C4-2B (cell line): ENCODE measurements around the gene SH3GLB1.

Experiments used
- H3K27ac ChIP-seq: fragments of 450-650 bp; 2 replicates; pipeline ENCODE4 v1.5.1; 2017
- CTCF ChIP-seq: fragments of 450-650 bp; conservative IDR thresholded peaks from 2 replicates; pipeline ENCODE4 v1.5.1; 2017; ENCODE audit warnings: mild to moderate bottlenecking
- ZFX ChIP-seq: fragments of 450-650 bp; IDR thresholded peaks from 2 replicates; pipeline ENCODE4 v1.6.1; 2017

Gene SH3GLB1

GRCh38 chr1:86751923-86752322 is 47.5 kb downstream of the SH3GLB1 start:
- H3K27ac ChIP-seq: no peak overlapping the region
- TF ChIP-seq ZFX (no peak), CTCF (no peak)

GRCh38 chr1:86753700-86754099 is 49.3 kb downstream of the SH3GLB1 start:
- TF ChIP-seq CTCF (peak; percentile 21), ZFX (no peak)
- no peak overlapping the region for H3K27ac ChIP-seq

DNA sequence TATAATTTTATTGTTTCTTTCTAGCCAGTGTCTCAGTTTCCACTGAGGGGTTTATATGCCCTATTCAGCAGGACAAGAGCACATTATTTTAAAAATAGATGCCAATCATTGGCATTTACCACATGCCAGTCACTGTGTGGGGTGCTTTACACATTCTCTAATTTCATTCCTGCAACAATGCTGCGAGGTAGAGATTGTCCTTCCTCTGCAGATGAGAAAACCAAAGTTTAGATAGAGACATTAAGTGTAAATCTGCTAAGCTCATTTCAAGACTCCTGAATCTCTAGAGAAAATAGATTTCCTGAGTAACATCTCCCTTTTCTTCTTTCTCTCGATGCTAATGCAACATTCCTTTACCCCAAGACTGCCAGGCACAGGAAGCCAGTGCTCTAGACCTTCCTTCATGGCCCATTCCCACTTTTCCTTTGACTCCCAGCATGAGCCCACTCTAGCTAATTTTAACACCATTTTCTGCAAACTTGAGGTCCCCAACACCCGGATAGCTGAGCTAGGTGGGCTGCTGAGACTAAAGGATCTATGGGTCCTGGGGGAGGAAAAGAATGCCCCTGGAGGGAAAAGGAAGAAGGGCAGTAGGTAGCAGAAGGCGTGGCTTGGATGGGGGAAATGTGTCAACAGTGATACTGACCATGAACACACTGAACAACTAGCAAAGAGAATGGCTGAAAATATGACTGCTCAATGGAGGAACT is 50.0 kb downstream of the SH3GLB1 start:
- H3K27ac ChIP-seq: no peak overlapping the region
- no peak; the same call in 1 of the 2 replicates for TF ChIP-seq CTCF
- TF ChIP-seq ZFX: no peak

DNA sequence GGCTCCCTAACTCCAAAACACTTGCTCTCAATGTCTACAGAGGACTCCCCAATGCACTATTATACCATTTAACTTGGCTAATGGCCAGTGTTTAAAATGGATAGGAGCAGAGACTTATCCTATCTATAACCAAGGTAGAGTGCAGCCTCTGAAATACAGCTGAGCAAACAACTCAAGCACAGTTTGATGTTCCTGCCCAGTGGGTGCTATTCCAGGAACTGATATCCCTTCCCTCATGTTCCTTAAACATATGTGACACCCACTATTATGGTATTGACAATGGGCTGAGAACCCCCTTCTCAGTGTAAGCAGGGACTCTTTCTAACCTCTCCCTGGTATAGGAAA is 51.7 kb downstream of the SH3GLB1 start:
- no peak overlapping the region; the same call in 1 of the 2 replicates for H3K27ac ChIP-seq
- TF ChIP-seq ZFX: no peak
- no peak for TF ChIP-seq CTCF

DNA sequence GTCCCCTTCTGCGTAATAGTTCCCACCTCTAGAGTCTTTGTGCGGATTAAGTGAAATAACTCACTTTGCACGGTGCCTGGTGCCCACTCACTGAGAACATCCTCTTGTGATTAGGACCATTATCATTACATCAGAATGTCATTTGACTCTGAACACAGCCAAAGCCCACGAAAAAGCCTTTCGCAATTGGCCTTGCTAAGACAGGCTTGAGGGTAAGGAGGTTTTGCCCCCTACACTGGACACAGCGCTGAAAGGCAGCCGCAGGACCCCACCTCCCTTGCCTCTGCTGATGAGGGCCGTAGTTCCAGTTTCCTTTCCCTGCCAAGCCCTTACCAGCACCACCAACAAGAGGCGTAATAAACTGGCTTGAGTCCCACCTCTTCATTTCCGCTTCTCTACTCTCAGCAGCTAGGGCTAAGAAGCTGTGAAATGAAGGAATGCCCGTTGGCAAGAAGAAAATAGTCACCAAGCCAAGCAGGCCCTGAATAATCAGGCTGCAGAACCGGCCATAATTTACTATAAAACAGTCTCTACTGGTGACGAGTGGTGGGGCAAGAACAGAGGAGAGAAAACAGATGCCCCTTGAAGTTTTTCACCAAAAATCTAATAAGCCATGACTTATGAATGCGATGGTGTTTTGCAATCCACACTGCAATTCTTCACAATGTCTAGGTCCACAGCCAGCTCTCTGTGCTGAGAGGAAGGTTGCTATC is 53.1 kb downstream of the SH3GLB1 start:
- TF ChIP-seq ZFX (no peak), CTCF (no peak)
- peak overlapping the region; percentile 32 for H3K27ac ChIP-seq

DNA sequence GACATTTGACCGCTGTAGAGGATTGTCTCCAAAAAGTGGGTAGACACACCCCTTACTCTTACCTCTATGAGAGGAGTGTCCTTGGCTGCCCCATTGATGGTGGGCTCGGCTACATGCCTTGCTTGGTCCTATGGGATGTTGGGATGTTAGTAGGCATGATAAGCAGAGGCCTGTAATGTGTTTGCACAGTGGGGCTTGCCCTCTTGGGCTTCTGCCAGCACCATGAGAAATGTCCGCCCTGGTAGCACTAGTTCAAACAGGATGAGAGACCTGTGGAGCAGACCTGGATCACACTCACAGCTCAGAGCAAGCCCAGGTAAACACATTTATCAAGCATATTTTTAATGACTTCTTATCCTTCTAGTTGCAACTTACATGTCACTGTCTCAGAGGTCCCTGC is 54.2 kb downstream of the SH3GLB1 start:
- TF ChIP-seq CTCF (no peak), ZFX (no peak)

GRCh38 chr1:86760199-86760598 is 55.8 kb downstream of the SH3GLB1 start:
- no peak for TF ChIP-seq CTCF
- TF ChIP-seq ZFX: no peak
- no peak overlapping the region for H3K27ac ChIP-seq

More for the DNA sequence above, 54.2 kb downstream of the SH3GLB1 start:
- H3K27ac ChIP-seq: no peak overlapping the region
